ENCODE results near the gene DSCAML1. TPM values are rescaled to one million over a fixed set of nuclear protein-coding genes. Genes with fewer than 3 reads are reported as not detected.

The DSCAML1 gene
- total and polyA plus RNA-seq, 9 of the 15 experiments (the other 6 are each of a cell fraction or from before 2014, with no cell fraction given): not detected

- no peak for TF ChIP-seq GMEB1 (CRISPR knock-in tag; IDR thresholded peaks at IDR 0.05)
- no peak for TF ChIP-seq ETS2 (tag; IDR thresholded peaks at IDR 0.05; ENCODE audit: borderline replicate concordance, poor library complexity, severe bottlenecking)
- TF ChIP-seq ZNF12 (CRISPR knock-in tag; IDR thresholded peaks at IDR 0.05): no peak
- TF ChIP-seq GTF2E2 (tag; IDR thresholded peaks at IDR 0.05): no peak
Observed at GRCh38 chr11:117808784-117809183, 11.8 kb upstream of the DSCAML1 start (continued).

- Histone ChIP-seq H3K9me1 (ENCODE audit: control insufficient read depth, insufficient read depth, low read length) (no peaks in the 10 kb centered on the region), H3K4me3 (no peak overlapping the region), H3K79me2 (ENCODE audit: control insufficient read depth, insufficient read depth, low read length) (no peaks in the 10 kb centered on the region), H3K36me3 (ENCODE audit: control insufficient read depth, insufficient read depth, low read length) (no peaks in the 10 kb centered on the region), H3K4me2 (ENCODE audit: insufficient read depth, low read length) (no peak overlapping the region), H3K4me1 (replicated peaks in 1 of 2; ENCODE audit: control insufficient read depth in 2 of 2, insufficient read depth in 2 of 2, low read length in 2 of 2) (peaks cover 13 to 14% of the 10 kb centered on the region in 2 experiments; a peak in 4 of 5 replicates), H3K9me3 (replicated peaks; ENCODE audit: control insufficient read depth, insufficient read depth, low read depth, low read length) (no peaks in the 10 kb centered on the region), H3K27me3 (ENCODE audit: control insufficient read depth in 2 of 2, insufficient read depth in 2 of 2, low read length in 2 of 2) (peaks cover 0 to 29% of the 10 kb centered on the region in 2 experiments; a peak in 3 of 5 replicates), H3K27ac (ENCODE audit: extremely low read depth, low read depth, low read length) (no peak overlapping the region), H4K20me1 (replicated peaks; ENCODE audit: control insufficient read depth, insufficient read depth, low read length) (no peaks in the 10 kb centered on the region; the same call in 1 of the 2 replicates), H2AFZ (ENCODE audit: low read depth, low read length) (no peak overlapping the region), H3K9ac (ENCODE audit: insufficient read depth in 1 of 2, low read depth in 2 of 2, low read length in 2 of 2) (no peak overlapping the region)
- FAIRE-seq: peak; percentile 93
- POLR2A ChIA-PET: interaction anchor here (0.7 kb wide), 2 partner anchors 766 to 947 kb away, joined by 3 to 4 read pairs; no protein-coding TSS in a partner anchor
- intact Hi-C loops (cut with micrococcal nuclease): loop anchor here (1.0 to 5.0 kb wide), 4 partner anchors 10 to 379 kb away; no protein-coding TSS in a partner anchor
- CTCF ChIA-PET (ENCODE audit: low intra/inter-chr PET ratio): interaction anchor here (0.7 to 3.3 kb wide), 5 partner anchors 10 to 680 kb away, joined by 3 to 52 read pairs (median 4); no protein-coding TSS in a partner anchor
- peak; percentile 72 for ATAC-seq
- peak; percentile 78 to 82 (median 80) for DNase-seq (ENCODE audit: extremely low read depth in 1 of 4, low spot score in 3 of 4)
- no TSS peak for BruUV-seq (replicated peaks)
- in situ Hi-C loops (cut with MboI): loop anchor here (10.0 kb wide), 1 partner anchor 363 kb away; no protein-coding TSS in a partner anchor
- WGBS (ENCODE audit: insufficient coverage, low coverage, missing lambda C conversion rate): 20% methylated on average over 22 of the region's 22 CpGs
- TF ChIP-seq BCOR (IDR thresholded peaks at IDR 0.05) (no peak), CTCF (IDR thresholded peaks at IDR 0.05 in 2 of 3, conservative IDR thresholded peaks at IDR 0.05 in 1 of 3; ENCODE audit: insufficient read depth in 2 of 3, low read depth in 1 of 3, low read length in 3 of 3) (peak; percentile 84 to 93 (median 88)), RAD21 (CRISPR knock-in tag; conservative IDR thresholded peaks at IDR 0.05 in 1 of 2, IDR thresholded peaks at IDR 0.05 in 1 of 2) (peak; percentile 66 to 85), TFAP4 (CRISPR knock-in tag; IDR thresholded peaks at IDR 0.05; ENCODE audit: borderline replicate concordance) (peak; percentile 23; the same call in 1 of the 2 replicates), CC2D1A (IDR thresholded peaks at IDR 0.05) (0 out of 2 replicates have a peak, but pooled peaks have one; percentile 55), DEAF1 (CRISPR knock-in tag; IDR thresholded peaks at IDR 0.05) (peak; percentile 39; the same call in 1 of the 2 replicates), DACH1 (IDR thresholded peaks at IDR 0.05; ENCODE audit: partially characterized antibody) (peak; percentile 27), EP300 (IDR thresholded peaks at IDR 0.05; ENCODE audit: low read length) (no peak)
Observed at GRCh38 chr11:117807482-117808327, 10.7 kb upstream of the DSCAML1 start.

Data from K562 (cell line).